ENCODE results near the gene HARS1. TPM values are rescaled to one million over a fixed set of nuclear protein-coding genes. Genes with fewer than 3 reads are reported as not detected.
"Not testable (repeated sequence)": the region's sequence is repeated elsewhere in the genome, so short reads cannot be mapped to it uniquely, and the experiment has no call there.

Gene HARS1, protein sequence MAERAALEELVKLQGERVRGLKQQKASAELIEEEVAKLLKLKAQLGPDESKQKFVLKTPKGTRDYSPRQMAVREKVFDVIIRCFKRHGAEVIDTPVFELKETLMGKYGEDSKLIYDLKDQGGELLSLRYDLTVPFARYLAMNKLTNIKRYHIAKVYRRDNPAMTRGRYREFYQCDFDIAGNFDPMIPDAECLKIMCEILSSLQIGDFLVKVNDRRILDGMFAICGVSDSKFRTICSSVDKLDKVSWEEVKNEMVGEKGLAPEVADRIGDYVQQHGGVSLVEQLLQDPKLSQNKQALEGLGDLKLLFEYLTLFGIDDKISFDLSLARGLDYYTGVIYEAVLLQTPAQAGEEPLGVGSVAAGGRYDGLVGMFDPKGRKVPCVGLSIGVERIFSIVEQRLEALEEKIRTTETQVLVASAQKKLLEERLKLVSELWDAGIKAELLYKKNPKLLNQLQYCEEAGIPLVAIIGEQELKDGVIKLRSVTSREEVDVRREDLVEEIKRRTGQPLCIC
- 55.3 and 73.0 TPM in 2 replicates for total RNA-seq

DNA sequence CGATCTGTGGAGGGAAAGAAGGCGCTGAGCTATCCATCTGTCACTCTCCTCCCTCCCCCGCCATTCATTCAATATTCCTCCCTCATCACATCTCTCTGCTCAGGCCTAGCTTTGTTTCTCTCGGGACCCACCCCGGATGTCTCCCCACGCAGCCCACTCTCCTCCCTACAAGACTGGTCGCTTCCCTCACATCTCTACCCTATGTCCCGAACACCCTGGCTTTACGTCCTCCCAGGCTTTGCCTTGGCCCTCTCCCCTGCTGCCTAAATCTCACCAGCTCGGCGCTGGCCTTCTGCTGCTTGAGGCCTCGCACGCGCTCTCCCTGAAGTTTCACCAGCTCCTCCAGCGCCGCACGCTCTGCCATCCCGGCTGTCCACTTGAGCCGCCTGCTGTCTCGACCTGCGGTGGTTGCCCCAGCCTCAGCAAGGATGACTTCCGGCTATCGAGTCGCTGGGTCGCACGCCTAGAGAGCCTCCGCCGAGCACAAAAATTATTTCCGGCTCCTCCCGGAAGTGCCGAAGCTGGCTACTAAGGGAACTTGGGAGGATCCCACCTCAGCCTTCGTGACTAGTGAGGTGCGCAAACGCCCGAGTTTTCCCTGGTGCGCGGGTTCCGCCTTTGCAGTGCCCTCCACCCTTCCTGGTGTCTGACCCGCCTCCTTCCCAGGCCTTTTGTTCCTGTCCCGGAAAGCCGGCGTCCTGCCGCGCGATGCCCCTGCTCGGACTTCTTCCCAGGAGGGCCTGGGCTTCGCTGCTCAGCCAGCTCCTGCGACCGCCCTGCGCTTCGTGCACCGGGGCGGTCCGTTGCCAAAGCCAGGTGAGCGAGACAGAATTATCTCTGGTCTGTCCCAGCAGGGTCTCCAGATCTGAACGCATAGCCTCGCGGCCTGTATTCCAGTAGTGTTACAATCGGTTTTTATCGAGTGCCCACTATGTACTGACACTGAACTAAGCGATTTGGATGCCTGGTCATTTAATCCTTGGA lies at the start of gene HARS1, which contains the start of gene HARS2:
Gene HARS1, minus strand, starts transcription at position 430 of the 984 bp plus-strand sequence. Its CDS starts 66 bp downstream, at position 364.
Gene HARS2, plus strand, starts transcription at position 515 of the 984 bp plus-strand sequence. Its CDS starts 194 bp downstream, at position 709.
- Histone ChIP-seq H3K27me3 (ENCODE audit: control insufficient read depth, insufficient read depth, low read length) (no peaks in the 10 kb centered on the region), H3K4me3 (ENCODE audit: low read depth, low read length) (peak within 1 kb of the TSS; percentile 61), H3K36me3 (ENCODE audit: control insufficient read depth, insufficient read depth, low read length) (peaks cover 19% of the 10 kb centered on the region)
- FAIRE-seq (peak; percentile 43), DNase-seq (ENCODE audit: low read depth) (peak; percentile 95)
- TF ChIP-seq CTCF (IDR thresholded peaks at IDR 0.05; ENCODE audit: insufficient read depth, low read length, severe bottlenecking) = no peak

DNA sequence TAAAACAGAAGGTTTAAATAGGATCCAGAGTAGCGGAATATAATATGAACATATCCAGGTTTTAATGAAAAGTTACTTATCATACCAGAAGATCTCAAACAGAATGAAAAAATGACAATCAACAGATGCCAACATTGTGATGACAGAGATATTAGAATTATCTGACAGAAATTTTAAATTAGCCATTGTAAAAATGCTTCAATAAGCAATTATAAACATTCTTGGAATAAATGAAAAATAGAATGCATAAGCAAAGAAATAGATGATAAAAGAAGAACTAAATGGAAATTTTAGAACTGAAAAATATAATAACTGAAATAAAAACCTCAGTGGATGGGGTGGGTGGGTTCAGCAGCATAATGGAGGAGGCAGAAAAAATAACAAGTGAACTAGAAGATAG lies 46.3 kb upstream of the HARS1 start:
- Histone ChIP-seq H3K36me3 (ENCODE audit: control insufficient read depth, insufficient read depth, low read length) (no peaks in the 10 kb centered on the region), H3K4me3 (ENCODE audit: low read depth, low read length) (no peak overlapping the region), H3K27me3 (ENCODE audit: control insufficient read depth, insufficient read depth, low read length) (no peaks in the 10 kb centered on the region)
- FAIRE-seq = no peak
- no peak for DNase-seq (ENCODE audit: low read depth)
- TF ChIP-seq CTCF (IDR thresholded peaks at IDR 0.05; ENCODE audit: insufficient read depth, low read length, severe bottlenecking) = no peak

DNA sequence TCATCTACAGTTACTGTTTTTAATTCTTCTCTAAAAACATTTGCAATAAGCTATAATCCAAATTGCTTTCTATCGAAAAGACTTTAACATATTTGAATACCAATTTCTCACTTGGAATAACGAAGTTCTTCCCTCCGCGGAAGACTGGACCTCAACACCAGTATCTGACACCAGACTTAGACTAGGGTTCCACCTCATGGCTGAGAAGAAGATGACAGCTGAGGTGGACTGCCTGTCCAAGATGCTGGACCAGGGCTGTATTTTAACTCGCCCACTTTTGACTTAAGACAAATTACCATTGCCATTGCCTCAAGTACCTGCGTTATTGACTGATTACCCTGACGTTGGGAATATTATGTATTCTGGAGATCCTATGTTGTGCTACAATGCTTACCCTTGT lies 43.2 kb upstream of the HARS1 start:
- no peak for DNase-seq (ENCODE audit: low read depth)
- TF ChIP-seq CTCF (IDR thresholded peaks at IDR 0.05; ENCODE audit: insufficient read depth, low read length, severe bottlenecking) = peak; percentile 7
- FAIRE-seq = no peak
- no peaks in the 10 kb centered on the region for H3K36me3 ChIP-seq (ENCODE audit: control insufficient read depth, insufficient read depth, low read length)
- H3K4me3 ChIP-seq (ENCODE audit: low read depth, low read length) = no peak overlapping the region
- no peaks in the 10 kb centered on the region for H3K27me3 ChIP-seq (ENCODE audit: control insufficient read depth, insufficient read depth, low read length)

GRCh38 chr5:140733098-140733497 lies 41.9 kb upstream of the HARS1 start:
- FAIRE-seq (no peak), DNase-seq (ENCODE audit: low read depth) (no peak)
- Histone ChIP-seq H3K36me3 (ENCODE audit: control insufficient read depth, insufficient read depth, low read length) (no peaks in the 10 kb centered on the region), H3K4me3 (ENCODE audit: low read depth, low read length) (no peak overlapping the region), H3K27me3 (ENCODE audit: control insufficient read depth, insufficient read depth, low read length) (no peaks in the 10 kb centered on the region)
- no peak for TF ChIP-seq CTCF (IDR thresholded peaks at IDR 0.05; ENCODE audit: insufficient read depth, low read length, severe bottlenecking)

GRCh38 chr5:140725799-140726471 lies 34.8 kb upstream of the HARS1 start:
- Histone ChIP-seq H3K36me3 (ENCODE audit: control insufficient read depth, insufficient read depth, low read length) (no peaks in the 10 kb centered on the region), H3K27me3 (ENCODE audit: control insufficient read depth, insufficient read depth, low read length) (no peaks in the 10 kb centered on the region), H3K4me3 (ENCODE audit: low read depth, low read length) (peak overlapping the region; percentile 27)
- DNase-seq (ENCODE audit: low read depth) (peak; percentile 93), FAIRE-seq (peak; percentile 98)
- TF ChIP-seq CTCF (IDR thresholded peaks at IDR 0.05; ENCODE audit: insufficient read depth, low read length, severe bottlenecking) = no peak

DNA sequence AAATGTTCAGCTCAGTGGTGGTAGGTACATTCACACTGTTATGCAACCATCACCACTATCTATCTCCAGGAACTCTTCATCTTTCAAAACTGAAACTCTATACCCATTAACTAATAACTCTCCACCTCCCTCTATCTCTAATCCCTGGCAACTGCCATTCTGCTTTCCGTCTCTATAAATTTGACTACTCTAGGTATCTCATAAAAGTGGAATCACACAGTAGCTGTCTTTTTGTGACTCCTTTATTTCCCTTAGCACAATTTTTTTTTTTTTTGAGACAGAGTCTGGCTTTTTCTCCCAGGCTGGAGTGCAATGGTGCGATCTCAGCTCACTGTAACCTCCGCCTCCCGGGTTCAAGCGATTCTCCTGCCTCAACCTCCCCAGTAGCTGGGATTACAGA lies 30.2 kb upstream of the HARS1 start:
- FAIRE-seq; H3K4me3 ChIP-seq (ENCODE audit: low read depth, low read length); H3K27me3 ChIP-seq (ENCODE audit: control insufficient read depth, insufficient read depth, low read length); H3K36me3 ChIP-seq (ENCODE audit: control insufficient read depth, insufficient read depth, low read length); DNase-seq (ENCODE audit: low read depth): not testable (repeated sequence)

DNA sequence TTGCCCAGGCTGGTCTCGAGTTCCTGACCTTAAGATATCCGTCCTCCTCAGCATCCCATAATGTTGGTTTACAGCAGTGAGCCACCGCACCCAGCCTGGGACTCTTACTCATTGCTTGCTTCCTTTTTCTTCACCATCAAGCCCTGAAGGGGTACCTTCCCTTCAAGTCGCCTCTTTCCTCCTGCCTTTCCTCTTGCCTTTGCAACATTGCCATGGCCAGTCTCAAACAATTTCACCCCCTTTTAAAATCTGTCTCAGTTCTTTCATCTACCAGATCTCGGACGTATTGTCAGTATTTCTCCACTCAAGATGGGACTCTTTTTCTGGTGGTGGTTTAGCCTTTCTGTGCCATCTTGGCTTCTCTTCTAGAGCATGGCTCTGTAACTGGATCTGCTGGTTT lies 29.6 kb upstream of the HARS1 start:
- not testable (repeated sequence) for FAIRE-seq; H3K4me3 ChIP-seq (ENCODE audit: low read depth, low read length); H3K27me3 ChIP-seq (ENCODE audit: control insufficient read depth, insufficient read depth, low read length); H3K36me3 ChIP-seq (ENCODE audit: control insufficient read depth, insufficient read depth, low read length); DNase-seq (ENCODE audit: low read depth)
